HCT116 (cell line): ENCODE measurements around the gene YOD1. TPM values are rescaled to one million over a fixed set of nuclear protein-coding genes. Genes with fewer than 3 reads are reported as not detected.

Experiments used
- ATAC-seq: fragments of 200-7000 bp; cut with Tn5 transposase; 2 replicates; pipeline ENCODE4 v1.9.1; 2020; ENCODE audit warnings: mild to moderate bottlenecking, moderate library complexity
- BruUV-seq: library from RNA; stranded (reverse); fragments of 400-500 nt; replicated peaks from 2 replicates; lab custom pipeline; 2021; lab: Mats Ljungman, UMichigan
- CTCF ChIA-PET: fragments of 300-600 bp; sonication (Branson Sonifier 250); formaldehyde crosslinking; loops from one replicate; lab custom pipeline; 2021; ENCODE audit warnings: antibody characterized with exemption; lab: Charles Lee
- POLR2A ChIA-PET: fragments of 300-600, 350-600 bp; sonication (Branson Sonifier 250); formaldehyde crosslinking; loops from one replicate; lab custom pipeline; 2021; ENCODE audit warnings: antibody characterized with exemption; lab: Charles Lee
- RAD21 ChIA-PET, 2 experiments: fragments of 300-600 bp; sonication (Branson Sonifier 250); formaldehyde crosslinking; loops; one replicate each; lab custom pipeline; 2023; ENCODE audit warnings: low total read pairs in 2 of 2; ENCODE audit not compliant: uncharacterized antibody in 2 of 2, unreplicated experiment in 2 of 2, low non-redundant PET in 1 of 2; lab: Charles Lee
- DNase-seq: peaks from one replicate; pipeline ENCODE4 v3.0.0-alpha.2; 2010; ENCODE audit warnings: low read depth, low spot score
- H2AFZ ChIP-seq: fragments of 200-600 bp; shearing (Covaris generic), sonication (generic); 2 replicates; pipeline ENCODE4 v1.6.1; 2017; ENCODE audit warnings: low read depth, mixed run types, mixed read lengths, antibody characterized with exemption, low read length; ENCODE audit not compliant: poor library complexity, severe bottlenecking
- H3K27ac ChIP-seq: 2 replicates; pipeline ENCODE4 v1.5.1; 2012; ENCODE audit warnings: low read depth, low read length
- H3K27me3 ChIP-seq: fragments of 200-600 bp; sonication (generic); 2 replicates; pipeline ENCODE4 v1.6.1; 2016; ENCODE audit warnings: mixed run types, low read length, mixed read lengths; ENCODE audit not compliant: insufficient read depth
- H3K36me3 ChIP-seq, 2 experiments: fragments of 200-500 bp in 1 of 2; fragments of 200-600 bp in 1 of 2; sonication (Bioruptor generic) in 1 of 2; sonication (generic) in 1 of 2; 2 replicates each; pipeline versions ENCODE4 v1.5.1 to v1.6.1; 2014 to 2016; ENCODE audit warnings: low read length in 2 of 2, inconsistent platforms in 1 of 2, mixed read lengths in 1 of 2, mixed run types in 1 of 2; ENCODE audit not compliant: insufficient read depth in 2 of 2, control insufficient read depth in 1 of 2
- H3K4me1 ChIP-seq, 2 experiments: fragments of 200-600 bp in 1 of 2; sonication (generic) in 1 of 2; 2 replicates each; pipeline versions ENCODE4 v1.5.1 to v1.6.1; 2012 to 2017; ENCODE audit warnings: low read length in 2 of 2, inconsistent platforms in 1 of 2, mild to moderate bottlenecking in 1 of 2, mixed read lengths in 1 of 2, mixed run types in 1 of 2, moderate library complexity in 1 of 2; ENCODE audit not compliant: insufficient read depth in 2 of 2, control insufficient read depth in 1 of 2
- H3K4me2 ChIP-seq: fragments of 200-600 bp; sonication (generic); 2 replicates; pipeline ENCODE4 v1.6.1; 2017; ENCODE audit warnings: mixed run types, low read length, mixed read lengths
- H3K4me3 ChIP-seq, 2 experiments: fragments of 200-600 bp in 1 of 2; sonication (generic) in 1 of 2; replicated peaks in 1 of 2; 2 replicates each; pipeline ENCODE4 v1.5.1; 2011 to 2016; ENCODE audit warnings: low read length in 2 of 2, control low read depth in 1 of 2, low read depth in 1 of 2, mild to moderate bottlenecking in 1 of 2, mixed read lengths in 1 of 2, mixed run types in 1 of 2
- H3K79me2 ChIP-seq: fragments of 200-600 bp; sonication (generic); 2 replicates; pipeline ENCODE4 v1.6.1; 2017; ENCODE audit warnings: mild to moderate bottlenecking, mixed run types, low read length, moderate library complexity, mixed read lengths; ENCODE audit not compliant: insufficient read depth
- H3K9ac ChIP-seq: fragments of 200-600 bp; sonication (generic); 2 replicates; pipeline ENCODE4 v1.6.1; 2016; ENCODE audit warnings: low read length, mixed read lengths
- H3K9me2 ChIP-seq: fragments of 200-600 bp; sonication (generic), shearing (Covaris generic); 2 replicates; pipeline ENCODE4 v1.6.1; 2017; ENCODE audit warnings: mixed run types, mild to moderate bottlenecking, moderate library complexity; ENCODE audit not compliant: insufficient read depth
- H3K9me3 ChIP-seq, 2 experiments: fragments of 200-500 bp in 1 of 2; fragments of 200-600 bp in 1 of 2; sonication (Bioruptor generic) in 1 of 2; sonication (generic) in 1 of 2; 2 replicates each; pipeline ENCODE4 v1.6.1; 2014 to 2017; ENCODE audit warnings: low read length in 2 of 2, mixed read lengths in 2 of 2, inconsistent platforms in 1 of 2, low read depth in 1 of 2, mild to moderate bottlenecking in 1 of 2, mixed run types in 1 of 2, moderate library complexity in 1 of 2; ENCODE audit not compliant: control insufficient read depth in 1 of 2, insufficient read depth in 1 of 2
- H4K20me1 ChIP-seq: fragments of 200-600 bp; sonication (generic), shearing (Covaris generic); 2 replicates; pipeline ENCODE4 v1.6.1; 2017; ENCODE audit warnings: mixed run types, mild to moderate bottlenecking, moderate library complexity; ENCODE audit not compliant: insufficient read depth
- EGR1 ChIP-seq: IDR thresholded peaks from 2 replicates; pipeline ENCODE4 v1.6.1; 2012; ENCODE audit warnings: low read depth
- ELF1 ChIP-seq: IDR thresholded peaks from 2 replicates; pipeline ENCODE4 v1.6.1; 2012; ENCODE audit warnings: low read depth, borderline replicate concordance
- REST ChIP-seq: IDR thresholded peaks from 2 replicates; pipeline ENCODE4 v1.6.1; 2012; ENCODE audit warnings: low read depth
- ZNF274 ChIP-seq: fragments of 200-500 bp; sonication (Bioruptor generic); IDR thresholded peaks from 2 replicates; pipeline ENCODE4 v1.6.1; 2014; ENCODE audit warnings: mild to moderate bottlenecking, low read depth, low read length, inconsistent platforms
- intact Hi-C: fragments of 100-400 bp; cut with micrococcal nuclease; formaldehyde crosslinking; loops from 2 replicates; pipeline ENCODE4 v1.10.0; 2022
- total RNA-seq: library from RNA; stranded (reverse); gene quantifications from one replicate; pipeline ENCODE4 v1.2.1, GENCODE V29; 2021; ENCODE audit not compliant: unreplicated experiment

Gene YOD1
- total RNA-seq, 1 experiment from 2014 or later, result 13.6 TPM

DNA sequence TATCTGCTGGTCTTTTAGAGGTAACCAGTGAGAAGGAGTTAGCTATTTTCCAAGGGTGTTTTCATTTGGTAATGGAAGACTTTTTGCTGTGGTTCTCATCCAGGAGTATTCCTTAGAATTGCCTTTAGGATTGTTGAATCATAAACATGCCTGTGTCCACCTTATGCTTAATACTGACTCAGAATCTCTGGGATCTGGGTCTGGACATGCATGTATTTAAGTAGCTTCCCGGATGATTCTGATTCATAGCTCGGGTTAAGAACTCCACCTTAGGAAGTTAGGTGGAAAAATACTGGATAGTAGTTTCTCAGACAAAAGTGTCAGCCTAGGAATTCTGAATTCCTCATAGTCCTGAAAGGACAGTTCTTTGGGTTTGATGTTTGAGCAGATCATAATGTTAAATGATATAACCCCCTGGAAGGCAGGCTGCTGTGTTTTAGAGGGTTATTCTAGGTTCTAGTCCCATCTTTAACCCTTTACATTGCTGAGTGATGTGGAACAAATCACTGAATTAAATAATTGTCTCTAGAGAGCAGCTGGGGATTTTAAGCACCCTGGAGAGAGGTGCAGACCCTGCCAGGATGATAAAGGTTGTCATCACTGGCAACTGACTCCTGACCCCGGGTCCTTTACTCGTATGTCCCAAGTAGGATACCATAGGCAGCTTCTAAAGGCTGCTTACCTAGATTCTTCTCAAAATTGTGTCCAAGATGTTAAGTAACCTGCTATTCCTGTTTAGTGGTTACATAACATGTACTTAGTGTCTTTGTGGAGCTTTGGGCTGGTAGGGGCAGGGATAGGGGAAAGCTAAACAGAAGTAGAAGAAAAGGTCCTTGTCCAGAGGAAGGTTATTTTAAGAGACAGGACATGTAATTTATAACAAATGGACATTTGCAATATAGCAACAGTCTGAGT, 23.2 kb upstream of the YOD1 start:
- H3K9ac ChIP-seq, result no peak overlapping the region
- H3K9me3 ChIP-seq, result no peaks in the 10 kb centered on the region
- no peaks in the 10 kb centered on the region for H3K9me2 ChIP-seq
- POLR2A ChIA-PET, result interaction anchor here (1.3 kb wide), 1 partner anchor 21 kb away, joined by 6 read pairs; the partner anchor contains the start of gene PFKFB2
- no TSS peak for BruUV-seq
- H2AFZ ChIP-seq, result no peak overlapping the region
- peaks cover 0 to 2% of the 10 kb centered on the region in 2 experiments; a peak in 1 of 4 replicates for H3K36me3 ChIP-seq
- H3K4me2 ChIP-seq, result no peak overlapping the region
- DNase-seq (no peak), ATAC-seq (no peak)
- H3K79me2 ChIP-seq, result no peaks in the 10 kb centered on the region
- CTCF ChIA-PET, result interaction anchor here (0.9 kb wide), 1 partner anchor 10 kb away, joined by 3 read pairs; no protein-coding TSS in a partner anchor
- no peak overlapping the region for H3K27ac ChIP-seq
- no peaks in the 10 kb centered on the region for H3K27me3 ChIP-seq
- no peaks in the 10 kb centered on the region for H4K20me1 ChIP-seq
- TF ChIP-seq REST (peak; percentile 4; the same call in 1 of the 2 replicates), EGR1 (no peak)
- RAD21 ChIA-PET, result no interaction called here
- intact Hi-C loops, result no loop called here
- no peak overlapping the region for H3K4me3 ChIP-seq
- H3K4me1 ChIP-seq, result no peaks in the 10 kb centered on the region

DNA sequence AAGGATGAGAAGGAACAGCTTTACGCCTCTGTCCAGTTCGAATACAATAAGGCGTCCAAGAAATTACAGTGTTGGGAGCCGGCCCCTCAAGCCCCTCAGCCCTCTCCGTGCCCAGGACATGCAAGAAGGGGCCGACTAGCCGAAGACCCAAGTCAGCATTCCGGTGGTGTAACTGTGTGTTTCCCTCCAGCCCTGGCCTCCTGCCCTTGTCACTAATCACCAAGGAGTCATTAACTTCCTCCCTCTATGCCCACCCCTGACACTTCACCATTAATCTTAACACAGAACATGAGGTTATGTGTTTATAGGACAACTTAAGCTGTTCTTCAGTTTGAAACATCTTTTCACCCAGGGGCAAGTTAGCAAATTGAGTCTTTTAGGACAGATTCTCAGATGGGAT, 21.2 kb upstream of the YOD1 start:
- no peak for DNase-seq
- CTCF ChIA-PET, result no interaction called here
- intact Hi-C loops, result no loop called here
- H3K36me3 ChIP-seq, result peaks cover 3 to 12% of the 10 kb centered on the region in 2 experiments; a peak in 1 of 4 replicates
- H4K20me1 ChIP-seq, result no peaks in the 10 kb centered on the region
- RAD21 ChIA-PET, result no interaction called here
- BruUV-seq, result no TSS peak
- H3K4me3 ChIP-seq, result no peak overlapping the region
- H3K4me2 ChIP-seq, result no peak overlapping the region
- no peaks in the 10 kb centered on the region for H3K79me2 ChIP-seq
- no peaks in the 10 kb centered on the region for H3K4me1 ChIP-seq
- TF ChIP-seq ZNF274, result no peak
- TF ChIP-seq EGR1, result no peak
- TF ChIP-seq ELF1, result no peak
- H3K27me3 ChIP-seq, result no peaks in the 10 kb centered on the region
- no peak overlapping the region for H2AFZ ChIP-seq
- H3K9me2 ChIP-seq, result no peaks in the 10 kb centered on the region
- H3K9me3 ChIP-seq, result no peaks in the 10 kb centered on the region
- POLR2A ChIA-PET, result no interaction called here
- no peak for ATAC-seq
- H3K27ac ChIP-seq, result no peak overlapping the region
- H3K9ac ChIP-seq, result no peak overlapping the region
